ENCODE data around the gene CORIN.
"Not testable (repeated sequence)": the region's sequence is repeated elsewhere in the genome, so short reads cannot be mapped to it uniquely, and the experiment has no call there.

Gene CORIN

GRCh38 chr4:47763279-47763678 lies 74.6 kb downstream of the CORIN start:
- H3K27me3 ChIP-seq (replicated peaks) = no peaks in the 10 kb centered on the region
- in situ Hi-C loops (cut with HindIII; ENCODE audit: low pct_ligation_motif_present, low sequenced_read_pairs) = no loop called here
- no peak for TF ChIP-seq CTCF (IDR thresholded peaks at IDR 0.05; ENCODE audit: low read depth, low read length, missing control alignments)
- no peaks in the 10 kb centered on the region for H3K36me3 ChIP-seq (replicated peaks)
- DNase-seq = no peak
- H3K27ac ChIP-seq = no peak overlapping the region
- H3K4me3 ChIP-seq (ENCODE audit: low read depth, low read length) = no peak overlapping the region

GRCh38 chr4:47762376-47763266 lies 75.2 kb downstream of the CORIN start:
- in situ Hi-C loops (cut with HindIII; ENCODE audit: low pct_ligation_motif_present, low sequenced_read_pairs) = no loop called here
- no peak overlapping the region for H3K4me3 ChIP-seq (ENCODE audit: low read depth, low read length)
- H3K27me3 ChIP-seq (replicated peaks) = no peaks in the 10 kb centered on the region
- TF ChIP-seq CTCF (IDR thresholded peaks at IDR 0.05; ENCODE audit: low read depth, low read length, missing control alignments) = no peak
- H3K27ac ChIP-seq = no peak overlapping the region
- no peak for DNase-seq
- no peaks in the 10 kb centered on the region for H3K36me3 ChIP-seq (replicated peaks)

- H3K4me3 ChIP-seq (ENCODE audit: low read depth, low read length); H3K27ac ChIP-seq; H3K27me3 ChIP-seq (replicated peaks); H3K36me3 ChIP-seq (replicated peaks); in situ Hi-C loops (cut with HindIII; ENCODE audit: low pct_ligation_motif_present, low sequenced_read_pairs); DNase-seq: not testable (repeated sequence)
Observed at GRCh38 chr4:47753316-47753715, 84.6 kb downstream of the CORIN start.

GRCh38 chr4:47752214-47752613 lies 85.7 kb downstream of the CORIN start:
- no peak for DNase-seq
- no peak overlapping the region for H3K4me3 ChIP-seq (ENCODE audit: low read depth, low read length)
- TF ChIP-seq CTCF (IDR thresholded peaks at IDR 0.05; ENCODE audit: low read depth, low read length, missing control alignments) = no peak
- no peak overlapping the region for H3K27ac ChIP-seq
- H3K27me3 ChIP-seq (replicated peaks) = no peaks in the 10 kb centered on the region
- H3K36me3 ChIP-seq (replicated peaks) = no peaks in the 10 kb centered on the region
- in situ Hi-C loops (cut with HindIII; ENCODE audit: low pct_ligation_motif_present, low sequenced_read_pairs) = no loop called here

GRCh38 chr4:47750788-47751187 lies 87.1 kb downstream of the CORIN start:
- no peak overlapping the region for H3K4me3 ChIP-seq (ENCODE audit: low read depth, low read length)
- H3K36me3 ChIP-seq (replicated peaks) = no peaks in the 10 kb centered on the region
- TF ChIP-seq CTCF (IDR thresholded peaks at IDR 0.05; ENCODE audit: low read depth, low read length, missing control alignments) = no peak
- H3K27me3 ChIP-seq (replicated peaks) = no peaks in the 10 kb centered on the region
- no peak for DNase-seq
- no peak overlapping the region for H3K27ac ChIP-seq
- in situ Hi-C loops (cut with HindIII; ENCODE audit: low pct_ligation_motif_present, low sequenced_read_pairs) = no loop called here

GRCh38 chr4:47749858-47750257 lies 88.0 kb downstream of the CORIN start:
- no peaks in the 10 kb centered on the region for H3K27me3 ChIP-seq (replicated peaks)
- no peak for DNase-seq
- TF ChIP-seq CTCF (IDR thresholded peaks at IDR 0.05; ENCODE audit: low read depth, low read length, missing control alignments) = no peak
- in situ Hi-C loops (cut with HindIII; ENCODE audit: low pct_ligation_motif_present, low sequenced_read_pairs) = no loop called here
- H3K4me3 ChIP-seq (ENCODE audit: low read depth, low read length) = no peak overlapping the region
- no peak overlapping the region for H3K27ac ChIP-seq
- H3K36me3 ChIP-seq (replicated peaks) = no peaks in the 10 kb centered on the region
